Esophagus squamous epithelium (tissue), 5 donors: ENCODE data around the gene TBC1D14. TPM values are rescaled to one million over a fixed set of nuclear protein-coding genes. Genes with fewer than 3 reads are reported as not detected.

ENCODE experiments used
- DNase-seq: peaks from one replicate; lab custom pipeline; 2025; lab: John Stamatoyannopoulos, UW
- H3K27ac ChIP-seq, 4 donors: fragments of 200-600 bp; sonication (generic); one replicate each; pipeline ENCODE4 v1.5.1; 2016 to 2019; ENCODE audit warnings: mild to moderate bottlenecking in 1 of 4
- H3K27me3 ChIP-seq, 4 donors: fragments of 200-600 bp; sonication (generic); 1 replicate in 3 of 4; 2 replicates in 1 of 4; pipeline versions ENCODE4 v1.5.1 to v1.6.0; 2017 to 2021; ENCODE audit warnings: antibody characterized with exemption in 1 of 4
- H3K36me3 ChIP-seq, 3 donors: fragments of 200-600 bp; sonication (generic); one replicate each; pipeline ENCODE4 v1.5.1; 2016 to 2019
- H3K4me1 ChIP-seq, 3 donors: fragments of 200-600 bp; sonication (generic); one replicate each; pipeline ENCODE4 v1.5.1; 2017 to 2019
- H3K4me3 ChIP-seq, 4 donors: fragments of 200-600 bp; sonication (generic); 1 replicate in 3 of 4; 2 replicates in 1 of 4; pipeline ENCODE4 v1.5.1; 2016 to 2019; ENCODE audit warnings: mild to moderate bottlenecking in 2 of 4, moderate library complexity in 1 of 4
- H3K9me3 ChIP-seq, 3 donors: fragments of 200-600 bp; sonication (generic); one replicate each; pipeline ENCODE4 v1.5.1; 2016 to 2019
- CTCF ChIP-seq, 6 experiments: fragments of 450-650 bp in 4 of 6; fragments of 200-600 bp in 2 of 6; sonication (generic) in 2 of 6; IDR thresholded peaks; one replicate each; pipeline ENCODE4 v1.5.1; 2016 to 2019; ENCODE audit warnings: antibody characterized with exemption in 6 of 6, mild to moderate bottlenecking in 4 of 6, moderate library complexity in 4 of 6
- POLR2A ChIP-seq, 4 donors: fragments of 450-650 bp; IDR thresholded peaks; one replicate each; pipeline ENCODE4 v1.6.1; 2017; ENCODE audit warnings: antibody characterized with exemption in 4 of 4, mild to moderate bottlenecking in 4 of 4, moderate library complexity in 3 of 4
- WGBS, 2 donors: methylation state at CpG; one replicate each; pipeline ENCODE4 v1.1.5; 2018; 5-methylcytosine and 5-hydroxymethylcytosine counted together
- intact Hi-C: fragments of 100-400 bp; cut with DNase I; formaldehyde crosslinking; loops from one replicate; pipeline ENCODE4 v1.15.0; 2022
- total RNA-seq, 4 donors: library from RNA; depleted of rRNA; stranded (reverse); fragments of >200 nt; gene quantifications; one replicate each; pipeline ENCODE4 v1.1.0, GENCODE V29; 2016
- donor health status: DM: yes; HTN: yes; CAD: no.

Gene TBC1D14, protein sequence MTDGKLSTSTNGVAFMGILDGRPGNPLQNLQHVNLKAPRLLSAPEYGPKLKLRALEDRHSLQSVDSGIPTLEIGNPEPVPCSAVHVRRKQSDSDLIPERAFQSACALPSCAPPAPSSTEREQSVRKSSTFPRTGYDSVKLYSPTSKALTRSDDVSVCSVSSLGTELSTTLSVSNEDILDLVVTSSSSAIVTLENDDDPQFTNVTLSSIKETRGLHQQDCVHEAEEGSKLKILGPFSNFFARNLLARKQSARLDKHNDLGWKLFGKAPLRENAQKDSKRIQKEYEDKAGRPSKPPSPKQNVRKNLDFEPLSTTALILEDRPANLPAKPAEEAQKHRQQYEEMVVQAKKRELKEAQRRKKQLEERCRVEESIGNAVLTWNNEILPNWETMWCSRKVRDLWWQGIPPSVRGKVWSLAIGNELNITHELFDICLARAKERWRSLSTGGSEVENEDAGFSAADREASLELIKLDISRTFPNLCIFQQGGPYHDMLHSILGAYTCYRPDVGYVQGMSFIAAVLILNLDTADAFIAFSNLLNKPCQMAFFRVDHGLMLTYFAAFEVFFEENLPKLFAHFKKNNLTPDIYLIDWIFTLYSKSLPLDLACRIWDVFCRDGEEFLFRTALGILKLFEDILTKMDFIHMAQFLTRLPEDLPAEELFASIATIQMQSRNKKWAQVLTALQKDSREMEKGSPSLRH
- total RNA-seq = 10 to 100 TPM; 28.2 to 50.4 (median 42.1) TPM

GRCh38 chr4:6909113-6909969 lies at the start of gene TBC1D14:
TSS of gene TBC1D14 (plus strand) at chr4:6909826. CDS start at chr4:6923390, 13,564 bp downstream.
- H3K27me3 ChIP-seq = peaks cover 0 to 10% (median 0%) of the 10 kb centered on the region in 4 donors
- H3K27ac ChIP-seq = peak within 1 kb of the TSS; percentile 97 to 99 (median 98)
- TF ChIP-seq CTCF (IDR thresholded peaks at IDR 0.05) = peak in 4 of 6 experiments; percentile 18 to 53 (median 37)
- TF ChIP-seq POLR2A (IDR thresholded peaks at IDR 0.05) = peak in 2 of 4 donors; percentile 28 to 61
- no peaks in the 10 kb centered on the region for H3K9me3 ChIP-seq
- intact Hi-C loops = loop anchor here (5.0 to 10.0 kb wide), 2 partner anchors 135 to 158 kb away; partner anchors contain the start of genes GRPEL1 and TADA2B
- peak; percentile 39 for DNase-seq
- H3K4me3 ChIP-seq = peak within 1 kb of the TSS; percentile 74 to 93 (median 86)
- no peaks in the 10 kb centered on the region for H3K36me3 ChIP-seq
- peaks cover 16 to 59% (median 19%) of the 10 kb centered on the region in 3 donors for H3K4me1 ChIP-seq
- 0% methylated on average over 7 of the region's 108 CpGs; no CpG with 5 or more reads in 1 of the 2 donors for WGBS, 2 donors

DNA sequence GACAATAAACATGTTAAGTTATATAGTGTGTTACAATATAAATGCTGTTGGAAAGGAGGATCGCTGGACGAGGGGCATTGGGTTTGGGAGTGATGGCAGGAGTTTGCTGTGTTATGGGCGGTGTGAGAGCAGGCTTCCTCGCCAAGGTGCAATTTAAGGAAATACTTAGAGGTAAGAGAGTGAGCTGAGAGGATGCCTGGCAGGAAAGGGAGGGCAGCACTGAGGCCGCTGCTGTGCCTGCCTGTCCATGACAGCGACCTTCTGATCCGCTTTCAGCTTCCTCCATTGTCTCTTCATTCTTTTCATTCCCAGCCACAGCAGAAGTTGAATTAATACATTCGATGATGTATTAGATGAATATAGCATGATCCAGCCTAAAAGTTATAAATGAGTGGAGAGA lies 41.2 kb upstream of the TBC1D14 start:
- DNase-seq = no peak
- no peaks in the 10 kb centered on the region for H3K9me3 ChIP-seq
- 92 to 95% methylated on average over 8 of the region's 8 CpGs for WGBS, 2 donors
- H3K36me3 ChIP-seq = peaks cover 0 to 95% (median 9%) of the 10 kb centered on the region in 3 donors
- H3K4me3 ChIP-seq = no peak overlapping the region
- H3K4me1 ChIP-seq = peaks cover 0 to 13% (median 0%) of the 10 kb centered on the region in 3 donors
- TF ChIP-seq CTCF (IDR thresholded peaks at IDR 0.05) = no peak
- TF ChIP-seq POLR2A (IDR thresholded peaks at IDR 0.05) = no peak
- no peak overlapping the region for H3K27ac ChIP-seq
- intact Hi-C loops = no loop called here
- no peaks in the 10 kb centered on the region for H3K27me3 ChIP-seq

GRCh38 chr4:6869944-6870343 lies 39.7 kb upstream of the TBC1D14 start:
- no peak for TF ChIP-seq CTCF (IDR thresholded peaks at IDR 0.05)
- H3K9me3 ChIP-seq = no peaks in the 10 kb centered on the region
- WGBS, 2 donors = 40 to 67% methylated on average over 1 to 2 of the region's 2 CpGs
- peaks cover 3 to 96% (median 23%) of the 10 kb centered on the region in 3 donors for H3K36me3 ChIP-seq
- H3K4me3 ChIP-seq = no peak overlapping the region
- no peak overlapping the region for H3K27ac ChIP-seq
- H3K27me3 ChIP-seq = no peaks in the 10 kb centered on the region
- no peak for DNase-seq
- intact Hi-C loops = loop anchor here (5.0 kb wide), 2 partner anchors 88 to 148 kb away; partner anchors contain the start of gene KIAA0232
- H3K4me1 ChIP-seq = peaks cover 0 to 26% (median 1%) of the 10 kb centered on the region in 3 donors

DNA sequence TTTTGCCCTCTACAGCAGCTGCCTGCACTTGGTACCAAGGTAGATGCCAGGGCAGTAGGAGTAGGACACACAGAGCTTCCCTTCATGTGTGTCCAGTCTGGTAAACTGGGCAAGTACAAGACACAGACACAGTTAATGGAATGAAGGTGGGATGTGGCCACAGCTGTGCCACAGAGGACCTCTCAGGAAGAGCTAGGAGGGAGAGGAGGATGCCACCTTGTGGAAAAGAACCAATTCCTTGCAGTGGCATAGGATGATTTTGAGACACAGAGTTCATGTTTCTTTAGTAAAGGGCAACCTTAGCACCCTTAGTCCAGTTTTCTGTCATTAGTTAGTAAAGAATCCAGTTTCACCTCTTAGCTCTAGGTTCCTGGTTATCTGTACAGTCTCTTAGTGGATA lies 36.3 kb upstream of the TBC1D14 start:
- Histone ChIP-seq H3K4me3 (no peak overlapping the region), H3K36me3 (peaks cover 11 to 96% (median 28%) of the 10 kb centered on the region in 3 donors), H3K27me3 (no peaks in the 10 kb centered on the region), H3K27ac (no peak overlapping the region), H3K4me1 (peaks cover 6 to 58% (median 9%) of the 10 kb centered on the region in 3 donors), H3K9me3 (no peaks in the 10 kb centered on the region)
- TF ChIP-seq POLR2A (IDR thresholded peaks at IDR 0.05) = no peak
- TF ChIP-seq CTCF (IDR thresholded peaks at IDR 0.05) = no peak
- intact Hi-C loops = loop anchor here (5.0 kb wide), 2 partner anchors 91 to 151 kb away; partner anchors contain the start of gene KIAA0232
- DNase-seq = no peak
